ENCODE results near the gene NDUFB3. TPM values are rescaled to one million over a fixed set of nuclear protein-coding genes. Genes with fewer than 3 reads are reported as not detected.

Gene NDUFB3
- total RNA-seq, 3 donors from 2014 or later = 100 to 145 (median 134) TPM

DNA sequence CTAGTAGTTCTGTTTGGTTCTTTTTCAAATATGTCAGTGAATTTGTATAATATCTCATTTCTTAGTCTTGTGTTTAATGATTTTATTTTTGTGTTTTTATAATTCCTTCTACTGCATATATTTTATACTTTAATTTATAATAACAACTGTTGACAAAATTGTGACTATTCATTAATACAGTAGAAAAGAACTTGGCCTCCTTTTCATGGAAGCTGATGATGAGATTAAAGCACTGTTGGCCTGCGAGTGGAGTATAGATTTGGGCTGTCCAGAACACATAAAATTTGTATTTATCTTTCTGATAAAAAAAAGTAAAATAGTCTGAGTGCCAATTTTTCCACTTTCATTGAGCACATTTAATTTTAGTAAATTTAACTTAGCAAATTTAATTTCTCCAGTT, 56.2 kb downstream of the NDUFB3 start:
- Histone ChIP-seq H3K4me3 (no peak overlapping the region), H3K4me1 (ENCODE audit: low read depth) (peaks cover 64% of the 10 kb centered on the region), H3K36me3 (ENCODE audit: low read depth) (no peaks in the 10 kb centered on the region), H3K9me3 (no peaks in the 10 kb centered on the region)
- no peak for TF ChIP-seq CTCF (IDR thresholded peaks at IDR 0.05)
- no peak for ATAC-seq
- intact Hi-C loops (cut with DNase I, micrococcal nuclease) = no loop called here
- DNase-seq = no peak

DNA sequence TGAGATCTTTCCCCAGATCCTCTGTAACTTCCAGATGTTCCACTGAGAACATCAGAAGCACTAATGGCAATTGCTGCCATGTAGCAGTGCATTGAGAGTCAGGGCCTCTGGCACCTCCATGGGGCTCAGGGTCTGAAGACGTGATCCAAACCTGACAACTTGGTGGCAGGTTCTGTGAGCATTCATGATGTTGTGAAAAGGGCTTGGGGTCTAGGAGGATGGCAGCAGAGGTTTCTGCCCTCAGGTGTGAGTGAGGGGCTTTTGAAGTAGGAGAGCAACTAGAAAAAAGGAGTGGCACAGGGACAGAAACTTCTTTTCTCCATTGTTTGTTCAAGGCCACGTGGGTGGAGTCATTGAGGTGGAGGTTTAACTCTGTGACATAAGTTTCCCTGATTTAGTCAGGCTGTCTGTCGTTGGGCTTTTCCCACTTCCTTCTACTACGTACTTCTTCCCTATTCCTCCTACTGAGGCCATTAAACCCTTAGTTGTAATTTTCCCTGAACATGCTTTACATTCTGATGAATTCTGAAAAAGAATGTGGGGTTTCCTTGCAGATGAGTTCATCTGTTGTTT, 57.2 kb downstream of the NDUFB3 start:
- ATAC-seq (peak; percentile 74), DNase-seq (peak in 1 of 3 donors; percentile 80)
- no peak for TF ChIP-seq CTCF (IDR thresholded peaks at IDR 0.05)
- Histone ChIP-seq H3K4me3 (peak overlapping the region; percentile 15), H3K36me3 (ENCODE audit: low read depth) (no peaks in the 10 kb centered on the region), H3K9me3 (no peaks in the 10 kb centered on the region), H3K4me1 (ENCODE audit: low read depth) (peaks cover 64% of the 10 kb centered on the region)
- intact Hi-C loops (cut with DNase I, micrococcal nuclease) = no loop called here

DNA sequence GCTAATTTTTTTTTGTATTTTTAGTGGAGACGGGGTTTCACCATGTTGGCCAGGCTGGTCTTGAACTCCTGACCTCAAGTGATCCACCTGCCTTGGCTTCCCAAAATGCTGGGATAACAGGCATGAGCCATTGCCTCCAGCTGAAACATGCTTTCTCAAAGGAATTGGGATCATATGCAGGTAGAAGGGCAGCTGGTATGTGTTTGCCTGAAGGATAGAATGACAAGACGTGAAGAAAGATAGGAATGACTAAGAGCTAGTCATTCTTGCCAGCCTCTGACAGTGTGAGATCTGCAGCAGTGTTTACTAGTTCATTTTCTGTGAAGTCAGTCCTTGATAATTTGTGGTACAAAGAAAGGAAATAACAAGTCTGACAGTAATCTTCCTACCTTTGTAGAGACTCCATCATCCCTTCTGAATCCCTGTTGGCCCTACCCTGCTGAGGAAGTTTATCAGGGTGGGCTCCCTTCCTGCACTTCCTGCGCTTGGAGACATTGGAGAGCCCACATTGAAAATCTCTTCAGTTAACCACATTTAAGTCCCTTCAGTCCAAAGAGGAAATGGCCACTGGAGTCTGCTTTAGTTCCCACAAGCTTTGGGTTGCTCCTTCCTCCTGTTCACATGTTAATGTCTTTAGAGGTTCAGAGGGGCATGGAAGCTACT, 58.9 kb downstream of the NDUFB3 start:
- no peaks in the 10 kb centered on the region for H3K36me3 ChIP-seq (ENCODE audit: low read depth)
- H3K9me3 ChIP-seq = no peaks in the 10 kb centered on the region
- no peak for TF ChIP-seq CTCF (IDR thresholded peaks at IDR 0.05)
- intact Hi-C loops (cut with DNase I, micrococcal nuclease) = no loop called here
- no peak for ATAC-seq
- H3K4me1 ChIP-seq (ENCODE audit: low read depth) = peaks cover 53% of the 10 kb centered on the region
- DNase-seq = no peak
- no peak overlapping the region for H3K4me3 ChIP-seq

DNA sequence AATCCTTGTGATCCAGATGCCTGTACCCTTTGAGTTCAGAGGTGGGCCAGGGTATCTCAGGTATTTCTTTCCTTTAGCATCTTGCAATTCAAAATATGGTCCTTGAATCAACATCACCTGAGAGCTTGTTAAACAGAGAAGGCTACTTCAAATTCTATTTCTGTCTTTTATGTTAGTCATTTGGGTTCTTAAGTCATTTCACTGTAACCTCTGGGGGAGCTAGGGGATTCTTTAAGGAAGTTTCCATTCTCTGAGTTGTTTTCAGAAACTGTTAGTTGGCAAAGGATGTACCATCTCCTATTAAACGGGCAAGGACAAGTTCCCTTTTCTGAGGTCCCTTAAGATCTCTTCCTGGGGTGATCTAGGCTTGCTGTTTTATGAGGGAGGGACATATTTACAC, 60.7 kb downstream of the NDUFB3 start:
- intact Hi-C loops (cut with DNase I, micrococcal nuclease) = no loop called here
- H3K4me1 ChIP-seq (ENCODE audit: low read depth) = peaks cover 34% of the 10 kb centered on the region
- no peak for ATAC-seq
- H3K4me3 ChIP-seq = no peak overlapping the region
- H3K9me3 ChIP-seq = no peaks in the 10 kb centered on the region
- DNase-seq = no peak
- no peak for TF ChIP-seq CTCF (IDR thresholded peaks at IDR 0.05)
- peaks cover 6% of the 10 kb centered on the region for H3K36me3 ChIP-seq (ENCODE audit: low read depth)

Other genes starting within 250 kb of the NDUFB3 start
- gene CLK1, start 207.3 kb upstream of the NDUFB3 start, total RNA-seq = 100 to 1,000 TPM in 1 of 3 donors, 10 to 100 TPM in 2; 62.0 to 138 (median 88.3) TPM
- gene PPIL3, start 182.9 kb upstream of the NDUFB3 start, total RNA-seq = 10 to 100 TPM; 25.0 to 30.4 (median 28.0) TPM
- gene NIF3L1, start 182.6 kb upstream of the NDUFB3 start, total RNA-seq = 10 to 100 TPM; 19.2 to 28.1 (median 26.7) TPM
- 10 to 100 TPM; 29.6 to 51.1 (median 32.2) TPM for gene ORC2, start 108.3 kb upstream of the NDUFB3 start, total RNA-seq
- 10 to 100 TPM; 33.2 to 55.6 (median 48.2) TPM for gene HYCC2, start 330 bp upstream of the NDUFB3 start, total RNA-seq
- 100 to 1,000 TPM; 161 to 171 (median 166) TPM for gene CFLAR, start 44.2 kb downstream of the NDUFB3 start, total RNA-seq
- 10 to 100 TPM; 38.6 to 66.1 (median 58.5) TPM for gene CASP10, start 111.1 kb downstream of the NDUFB3 start, total RNA-seq
- 10 to 100 TPM; 38.4 to 49.8 (median 48.9) TPM for gene CASP8, start 188.5 kb downstream of the NDUFB3 start, total RNA-seq